HL-60/S4 (cell line): ENCODE results near the gene RRP9.
"Not testable (repeated sequence)": the region's sequence is repeated elsewhere in the genome, so short reads cannot be mapped to it uniquely, and the experiment has no call there.

Source experiments
- in situ Hi-C: fragments of 300-500 bp; cut with MboI; formaldehyde crosslinking; loops from 2 replicates; pipeline ENCODE4 v1.14.3; 2022; ENCODE audit warnings: low sequenced_read_pairs

The RRP9 gene

GRCh38 chr3:51940648-51941462 is 849 bp downstream of the RRP9 start:
- in situ Hi-C loops: no loop called here

GRCh38 chr3:51938780-51939425 is 2.8 kb downstream of the RRP9 start:
- in situ Hi-C loops: no loop called here

GRCh38 chr3:51937611-51938450 is 3.9 kb downstream of the RRP9 start:
- in situ Hi-C loops: no loop called here

DNA sequence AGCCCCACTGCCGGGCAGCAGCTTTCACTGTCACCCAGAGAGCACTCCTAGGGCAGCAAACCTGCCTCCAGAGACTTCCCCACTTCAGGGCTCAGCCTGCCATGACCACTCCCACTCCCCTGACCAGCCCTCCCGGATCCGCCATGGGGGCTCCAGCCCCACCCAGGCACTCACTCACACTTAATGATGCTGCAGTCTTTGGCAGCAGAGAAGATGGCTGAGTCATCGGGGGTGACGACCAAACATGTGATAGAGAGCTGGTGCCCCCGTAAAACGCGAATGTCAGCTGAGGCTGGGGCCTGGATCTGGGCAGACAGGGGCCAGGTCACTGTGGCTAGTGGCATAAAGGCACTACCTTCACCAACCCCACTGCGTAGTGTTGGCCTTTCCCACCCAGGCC is 4.7 kb downstream of the RRP9 start:
- in situ Hi-C loops: no loop called here

DNA sequence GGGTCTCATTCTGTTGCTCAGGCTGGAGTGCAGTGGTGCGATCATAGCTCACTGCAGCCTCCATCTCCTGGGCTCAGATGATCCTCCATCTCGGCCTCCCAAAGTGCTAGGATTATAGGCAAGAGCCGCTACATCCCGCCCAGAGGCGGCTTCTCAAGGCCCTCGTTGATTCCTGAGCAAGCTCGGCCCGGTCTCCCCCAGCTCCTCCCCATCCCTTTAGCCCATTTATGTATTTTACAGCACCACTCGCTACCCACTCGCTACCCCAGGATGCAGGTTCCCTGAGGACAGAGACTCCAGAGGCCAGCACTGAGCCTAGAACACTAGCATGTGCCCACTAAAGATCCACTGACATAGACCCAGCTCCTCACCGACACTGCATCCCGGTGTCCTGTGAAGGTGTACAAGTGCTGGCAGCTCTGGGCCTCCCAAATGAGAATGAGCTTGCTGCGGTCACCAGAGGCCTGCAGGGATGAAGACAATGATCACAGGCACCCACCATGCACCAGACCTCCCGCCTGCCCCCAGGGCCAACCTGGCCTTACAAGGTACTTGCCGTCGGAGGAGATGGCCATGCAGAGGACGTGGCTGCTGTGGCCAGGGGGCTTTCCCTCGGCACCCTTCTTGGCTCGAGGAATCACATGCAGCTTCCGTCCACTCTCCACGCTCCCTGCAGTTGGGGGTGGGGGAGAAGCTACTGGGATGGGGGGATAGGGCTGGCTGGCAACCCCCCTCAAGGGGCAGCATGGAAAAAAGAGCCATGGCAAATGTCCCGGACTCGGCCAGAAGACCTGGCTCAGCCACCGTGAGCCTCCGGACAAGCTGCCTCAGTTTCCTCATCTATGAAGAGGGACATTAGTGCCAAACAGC is 5.6 kb downstream of the RRP9 start:
- in situ Hi-C loops: no loop called here

GRCh38 chr3:51934991-51935885 is 6.5 kb downstream of the RRP9 start:
- in situ Hi-C loops: no loop called here

DNA sequence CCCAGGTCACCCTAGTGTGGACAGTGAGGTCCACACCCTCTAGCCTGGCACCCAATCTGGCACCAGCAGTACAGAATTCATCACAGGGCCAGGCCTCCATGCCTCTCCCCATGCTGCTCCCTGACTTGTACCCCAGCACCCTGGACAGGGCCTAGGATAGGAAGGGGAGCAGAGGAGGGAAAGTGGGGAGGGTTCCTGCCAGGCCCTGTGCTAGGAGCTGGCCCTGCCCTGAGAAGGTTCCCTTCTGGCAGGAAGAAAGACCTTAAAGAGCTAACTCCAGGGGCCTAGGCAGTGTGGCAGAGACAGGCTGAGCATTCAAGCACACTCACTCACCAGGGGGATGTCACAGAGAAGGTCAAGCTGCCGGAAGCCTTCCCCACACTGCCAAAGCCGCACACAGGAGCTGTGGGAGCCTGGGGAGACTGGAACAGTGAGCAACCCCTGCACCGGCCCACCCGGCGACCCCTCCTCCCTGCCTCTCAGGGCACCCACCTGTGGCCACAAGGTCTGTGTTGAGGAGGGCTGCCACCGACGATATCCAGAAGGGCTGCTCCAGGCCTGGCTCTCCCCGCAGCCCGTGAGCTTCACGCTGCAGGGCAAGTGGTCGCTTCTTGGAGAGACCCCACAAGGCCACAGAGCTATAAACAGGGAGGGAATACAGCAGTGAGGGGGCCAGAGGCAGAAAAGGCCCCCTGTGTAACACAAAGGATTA is 7.4 kb downstream of the RRP9 start:
- in situ Hi-C loops: no loop called here

GRCh38 chr3:51933471-51934138 is 8.1 kb downstream of the RRP9 start:
- in situ Hi-C loops: no loop called here

GRCh38 chr3:51932471-51933370 is 9.0 kb downstream of the RRP9 start:
- in situ Hi-C loops: no loop called here

- in situ Hi-C loops: no loop called here
These were observed 9.9 kb downstream of the RRP9 start for GRCh38 chr3:51931756-51932155.

- in situ Hi-C loops: no loop called here
These were observed 11.3 kb downstream of the RRP9 start for GRCh38 chr3:51930439-51930838.

GRCh38 chr3:51929420-51930003 is 12.2 kb downstream of the RRP9 start:
- in situ Hi-C loops: no loop called here

GRCh38 chr3:51928981-51929380 is 12.7 kb downstream of the RRP9 start:
- in situ Hi-C loops: not testable (repeated sequence)

DNA sequence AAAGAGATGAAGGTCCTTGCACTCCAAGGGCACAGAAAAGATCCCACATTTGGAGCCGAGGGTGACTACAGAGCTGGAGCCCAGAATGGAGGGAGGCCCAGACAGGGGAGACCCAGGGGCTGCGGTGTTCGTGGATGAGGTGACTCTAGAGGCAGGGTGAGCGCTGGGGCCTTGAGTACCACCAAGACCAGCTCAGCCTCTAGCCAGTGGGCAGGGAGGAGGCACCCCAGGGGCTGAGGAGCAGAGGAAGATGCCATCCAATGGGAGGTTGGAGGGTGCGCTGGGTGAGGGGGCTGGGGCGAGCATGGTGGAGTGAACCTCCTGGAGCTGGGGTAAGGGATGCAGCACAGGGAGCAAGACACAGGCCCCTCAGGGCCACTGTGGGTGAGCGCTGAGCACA is 13.3 kb downstream of the RRP9 start:
- in situ Hi-C loops: no loop called here

GRCh38 chr3:51927061-51927977 is 14.4 kb downstream of the RRP9 start:
- in situ Hi-C loops: no loop called here

GRCh38 chr3:51921081-51921578 is 20.6 kb downstream of the RRP9 start:
- in situ Hi-C loops: no loop called here
